Measurements from ENCODE around the gene SSC5D.
A peak's percentile ranks its signal among the peaks of the same experiment; 100 is the strongest.

SSC5D gene

GRCh38 chr19:55539090-55539984 lies 51.1 kb downstream of the SSC5D start:
- no peak for DNase-seq

- peak; percentile 22 for DNase-seq
Measured at GRCh38 chr19:55540619-55541018, 52.4 kb downstream of the SSC5D start.

GRCh38 chr19:55541091-55541490 lies 52.9 kb downstream of the SSC5D start:
- no peak for DNase-seq

GRCh38 chr19:55542292-55542855 lies 54.1 kb downstream of the SSC5D start:
- DNase-seq = no peak

- DNase-seq = no peak
Measured at GRCh38 chr19:55543567-55543966, 55.3 kb downstream of the SSC5D start.

GRCh38 chr19:55544014-55544413 lies 55.8 kb downstream of the SSC5D start:
- DNase-seq = no peak

GRCh38 chr19:55544776-55545439 lies 56.7 kb downstream of the SSC5D start:
- DNase-seq = no peak

- DNase-seq = no peak
Measured at GRCh38 chr19:55545443-55545842, 57.2 kb downstream of the SSC5D start, which contains the start of gene SBK3. SBK3 (minus strand) TSS chr19:55545543; CDS start chr19:55545543, 0 bp downstream.

GRCh38 chr19:55546011-55546410 lies 57.8 kb downstream of the SSC5D start:
- DNase-seq = no peak

- no peak for DNase-seq
Measured at GRCh38 chr19:55546822-55547614, 58.8 kb downstream of the SSC5D start.

GRCh38 chr19:55549500-55550320 lies 61.5 kb downstream of the SSC5D start:
- no peak for DNase-seq

- no peak for DNase-seq
Measured at GRCh38 chr19:55550321-55550650, 62.0 kb downstream of the SSC5D start.

- no peak for DNase-seq
Measured at GRCh38 chr19:55552206-55552605, 64.0 kb downstream of the SSC5D start.

GRCh38 chr19:55552620-55553019 lies 64.4 kb downstream of the SSC5D start:
- no peak for DNase-seq

GRCh38 chr19:55553217-55554182 lies 65.3 kb downstream of the SSC5D start:
- no peak for DNase-seq

- no peak for DNase-seq
Measured at GRCh38 chr19:55554302-55554701, 66.1 kb downstream of the SSC5D start.

GRCh38 chr19:55554741-55555152 lies 66.5 kb downstream of the SSC5D start:
- DNase-seq = peak; percentile 48

GRCh38 chr19:55559684-55560083 lies 71.4 kb downstream of the SSC5D start:
- no peak for DNase-seq

GRCh38 chr19:55563261-55563690 lies 75.0 kb downstream of the SSC5D start:
- peak; percentile 30 for DNase-seq

- no peak for DNase-seq
Measured at GRCh38 chr19:55566823-55567222, 78.6 kb downstream of the SSC5D start.
